Measurements from ENCODE around the gene FYB1.
A peak's percentile ranks its signal among the peaks of the same experiment; 100 is the strongest.

The FYB1 gene

GRCh38 chr5:39206630-39207321 is 12.6 kb downstream of the FYB1 start:
- no peak for DNase-seq (ENCODE audit: low spot score)

- no peak for DNase-seq (ENCODE audit: low spot score)
These were observed 13.8 kb downstream of the FYB1 start for GRCh38 chr5:39205550-39205949.

GRCh38 chr5:39203951-39204350 is 15.4 kb downstream of the FYB1 start:
- no peak for DNase-seq (ENCODE audit: low spot score)

GRCh38 chr5:39203275-39203922 is 16.0 kb downstream of the FYB1 start:
- no peak for DNase-seq (ENCODE audit: low spot score)

- DNase-seq (ENCODE audit: low spot score) = no peak
These were observed 16.6 kb downstream of the FYB1 start for GRCh38 chr5:39202597-39203274.

- DNase-seq (ENCODE audit: low spot score) = no peak
These were observed 17.4 kb downstream of the FYB1 start for GRCh38 chr5:39201781-39202596.

GRCh38 chr5:39201160-39201780 is 18.1 kb downstream of the FYB1 start:
- no peak for DNase-seq (ENCODE audit: low spot score)

GRCh38 chr5:39200081-39200480 is 19.3 kb downstream of the FYB1 start:
- DNase-seq (ENCODE audit: low spot score) = no peak

- DNase-seq (ENCODE audit: low spot score) = no peak
These were observed 20.0 kb downstream of the FYB1 start for GRCh38 chr5:39199335-39199734.

GRCh38 chr5:39198127-39198526 is 21.2 kb downstream of the FYB1 start:
- no peak for DNase-seq (ENCODE audit: low spot score)

- no peak for DNase-seq (ENCODE audit: low spot score)
These were observed 21.8 kb downstream of the FYB1 start for GRCh38 chr5:39197556-39197955.

- no peak for DNase-seq (ENCODE audit: low spot score)
These were observed 24.1 kb downstream of the FYB1 start for GRCh38 chr5:39195198-39195826.

- no peak for DNase-seq (ENCODE audit: low spot score)
These were observed 24.8 kb downstream of the FYB1 start for GRCh38 chr5:39194466-39195136.

GRCh38 chr5:39193553-39194465 is 25.6 kb downstream of the FYB1 start:
- DNase-seq (ENCODE audit: low spot score) = no peak

- DNase-seq (ENCODE audit: low spot score) = no peak
These were observed 26.8 kb downstream of the FYB1 start for GRCh38 chr5:39192450-39193160.

- DNase-seq (ENCODE audit: low spot score) = peak; percentile 46
These were observed 28.1 kb downstream of the FYB1 start for GRCh38 chr5:39191216-39191615.

GRCh38 chr5:39190311-39191102 is 28.9 kb downstream of the FYB1 start:
- no peak for DNase-seq (ENCODE audit: low spot score)

- no peak for DNase-seq (ENCODE audit: low spot score)
These were observed 29.9 kb downstream of the FYB1 start for GRCh38 chr5:39189292-39189955.
